GDM1 (cell line): ENCODE data around the gene SPOCK1.
"Not testable (repeated sequence)": the region's sequence is repeated elsewhere in the genome, so short reads cannot be mapped to it uniquely, and the experiment has no call there.

ENCODE experiments used
- DNase-seq: peaks from one replicate; lab custom pipeline; 2025; lab: John Stamatoyannopoulos, UW

The SPOCK1 gene

DNA sequence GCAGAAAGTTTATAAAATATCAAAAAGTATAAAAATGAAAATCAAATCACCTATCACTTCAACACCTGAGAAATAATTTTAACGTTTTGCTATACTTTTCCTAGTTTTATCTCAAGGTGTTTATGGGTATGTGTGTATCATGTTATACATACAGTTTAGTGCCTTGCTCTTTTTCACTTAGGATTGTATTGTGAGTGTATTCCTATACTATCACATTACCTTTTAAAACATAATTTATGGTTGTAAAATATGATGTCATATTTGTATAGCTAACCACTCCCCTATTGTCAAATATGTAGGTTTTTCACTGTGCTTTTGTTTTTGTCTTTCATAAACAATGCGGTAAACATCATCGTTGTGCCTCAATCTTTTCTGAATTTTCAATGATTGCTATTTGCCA, 479.9 kb downstream of the SPOCK1 start:
- no peak for DNase-seq

DNA sequence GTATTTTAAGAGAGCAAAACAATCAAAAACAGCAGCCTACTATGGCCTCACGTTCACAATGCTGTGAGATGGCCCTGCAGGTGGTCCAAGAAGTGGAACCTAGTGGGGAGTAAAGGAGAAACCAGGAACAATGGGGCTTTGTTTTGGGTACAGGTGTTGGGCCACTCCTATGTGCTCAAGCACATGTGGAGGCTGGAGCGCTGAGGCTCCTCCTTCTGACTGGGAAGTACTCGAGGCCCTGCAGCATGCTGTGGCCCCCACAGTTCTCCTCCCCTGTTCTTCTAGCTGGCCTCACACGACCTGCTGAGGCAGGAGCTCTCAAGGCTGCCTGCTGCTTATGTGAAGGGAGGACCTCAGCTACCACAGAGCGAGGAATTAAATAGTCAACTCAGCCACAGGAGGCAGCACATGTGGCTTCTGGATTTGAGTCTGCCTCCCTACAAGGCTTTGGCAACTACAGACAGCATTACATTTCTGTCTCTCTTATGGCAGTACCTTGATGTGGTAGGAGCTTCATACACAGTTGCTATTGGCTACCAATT, 482.3 kb downstream of the SPOCK1 start:
- DNase-seq, result no peak

DNA sequence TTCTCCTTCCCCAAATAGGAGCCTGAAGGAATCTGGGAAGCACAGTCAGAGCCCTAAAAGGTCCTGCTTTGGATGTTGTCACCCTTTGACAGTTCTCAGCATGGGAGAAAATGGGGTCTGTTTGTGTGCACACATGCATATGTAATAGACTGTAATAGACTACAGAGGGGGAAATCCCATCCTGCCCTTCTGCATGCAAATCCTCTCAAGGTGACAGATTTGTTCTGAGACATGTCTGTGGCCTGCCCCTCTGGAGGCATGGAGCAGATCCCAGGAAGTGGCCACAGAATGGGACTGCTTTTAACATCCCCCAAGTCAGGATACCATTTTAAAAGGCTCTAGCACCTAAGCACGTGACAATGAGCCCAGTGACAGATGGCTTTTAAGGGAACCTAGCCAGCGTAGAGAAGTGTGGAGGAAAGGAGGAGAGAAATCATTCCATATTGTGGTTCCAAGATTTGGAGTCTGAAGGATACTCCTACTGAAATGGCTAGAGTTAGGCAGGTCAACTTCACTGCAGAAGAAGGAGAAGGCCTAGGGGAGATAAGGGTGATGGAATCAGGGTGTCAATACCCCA, 483.5 kb downstream of the SPOCK1 start:
- no peak for DNase-seq

DNA sequence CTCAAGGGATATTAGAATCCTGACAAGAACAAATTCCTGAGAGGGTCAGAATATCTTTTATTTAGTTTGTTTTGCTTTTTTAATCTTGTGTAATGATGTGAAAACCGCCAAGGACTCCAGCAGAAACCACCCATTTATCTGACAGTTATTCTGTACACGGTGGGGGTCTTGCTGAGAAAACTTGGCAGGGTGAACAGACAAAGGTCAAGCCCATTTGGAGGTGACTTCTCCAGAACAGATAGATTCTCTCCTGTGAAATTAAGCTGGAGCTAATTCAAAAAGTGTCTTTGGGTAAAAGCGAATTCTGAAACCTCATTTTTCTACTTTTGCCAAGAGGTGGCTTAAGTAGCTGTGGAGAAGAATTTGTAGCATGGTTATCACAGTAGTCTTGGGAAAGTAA, 484.4 kb downstream of the SPOCK1 start:
- no peak for DNase-seq

DNA sequence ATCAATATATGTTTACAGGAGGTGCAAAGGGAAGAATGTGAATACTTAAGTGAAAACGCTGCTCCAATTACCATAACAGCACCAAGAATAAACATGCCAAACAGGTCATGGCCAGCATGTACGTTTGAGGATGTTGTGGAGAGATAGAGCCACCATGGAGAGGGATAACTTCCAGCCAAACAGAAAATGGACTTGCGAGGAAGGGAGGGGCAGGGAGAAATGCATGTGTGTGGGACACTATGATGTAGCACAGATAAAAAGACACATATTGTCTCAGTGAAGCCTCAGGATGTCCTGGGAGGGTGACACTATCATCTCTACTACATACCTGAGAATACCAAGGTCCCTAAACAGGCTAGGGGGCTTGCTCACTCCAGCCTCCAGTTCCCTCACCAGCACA, 488.9 kb downstream of the SPOCK1 start:
- no peak for DNase-seq

DNA sequence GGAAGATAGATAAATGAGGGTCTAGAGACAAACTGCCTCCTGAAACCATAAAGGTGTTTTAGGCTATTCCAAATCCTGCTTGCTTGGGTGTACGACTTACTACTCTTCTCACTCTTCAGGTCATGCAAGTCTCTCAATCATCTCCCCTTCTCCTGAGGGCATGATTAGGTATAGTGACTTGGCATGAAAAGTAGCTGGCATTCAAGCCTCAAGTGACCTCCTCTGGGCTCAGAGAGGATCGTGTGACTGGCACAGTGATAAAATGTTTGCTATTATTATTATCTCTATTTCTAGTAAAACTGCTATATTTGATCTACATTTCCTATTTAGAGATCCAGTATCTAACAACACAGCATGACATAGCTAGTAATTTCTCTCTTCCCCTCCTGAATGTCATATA, 494.8 kb downstream of the SPOCK1 start:
- DNase-seq, result no peak

DNA sequence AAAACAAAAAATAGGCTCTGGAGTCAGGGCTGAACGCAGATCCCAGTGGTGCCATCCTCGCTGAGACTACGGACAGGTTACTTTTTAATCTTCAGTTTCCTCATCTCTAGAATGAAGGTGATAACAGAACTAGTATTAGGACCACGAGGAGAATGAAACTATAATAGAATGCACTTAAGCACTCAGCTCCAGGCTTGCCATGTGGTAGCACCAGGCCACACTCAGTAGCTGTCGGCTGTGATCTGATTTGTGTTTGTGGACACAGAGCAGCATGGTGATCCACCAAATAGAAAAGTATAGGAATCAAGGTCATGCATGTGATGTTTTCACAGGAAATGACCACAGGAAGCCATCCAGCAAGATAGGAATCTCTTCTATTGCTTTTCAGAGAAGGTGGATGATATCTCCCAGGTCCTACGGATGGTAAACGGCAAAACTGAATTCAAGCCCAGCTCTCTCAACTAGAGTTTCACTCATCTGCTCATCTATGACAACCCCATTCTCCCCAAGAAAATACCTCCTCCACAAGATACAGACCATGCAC, 498.0 kb downstream of the SPOCK1 start:
- DNase-seq, result no peak

DNA sequence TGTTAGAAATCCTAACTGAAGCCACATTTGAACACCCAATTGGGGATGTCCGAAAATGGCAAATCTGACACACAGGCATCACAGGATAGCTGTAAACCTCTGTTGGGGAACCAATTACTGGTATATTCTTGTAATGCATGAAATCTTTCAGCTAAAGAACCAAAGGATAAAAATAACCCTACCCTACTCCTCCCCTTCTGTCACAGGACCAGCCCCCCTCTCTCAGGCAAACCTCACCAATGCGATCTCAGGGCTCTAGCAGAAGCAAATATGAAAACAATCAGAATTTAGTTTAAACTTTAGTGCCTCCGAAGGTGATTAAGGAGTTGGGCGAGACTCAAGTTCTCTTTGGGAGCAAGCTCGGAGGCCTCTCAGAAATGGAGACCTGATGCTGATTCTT, 499.3 kb downstream of the SPOCK1 start:
- DNase-seq, result no peak

DNA sequence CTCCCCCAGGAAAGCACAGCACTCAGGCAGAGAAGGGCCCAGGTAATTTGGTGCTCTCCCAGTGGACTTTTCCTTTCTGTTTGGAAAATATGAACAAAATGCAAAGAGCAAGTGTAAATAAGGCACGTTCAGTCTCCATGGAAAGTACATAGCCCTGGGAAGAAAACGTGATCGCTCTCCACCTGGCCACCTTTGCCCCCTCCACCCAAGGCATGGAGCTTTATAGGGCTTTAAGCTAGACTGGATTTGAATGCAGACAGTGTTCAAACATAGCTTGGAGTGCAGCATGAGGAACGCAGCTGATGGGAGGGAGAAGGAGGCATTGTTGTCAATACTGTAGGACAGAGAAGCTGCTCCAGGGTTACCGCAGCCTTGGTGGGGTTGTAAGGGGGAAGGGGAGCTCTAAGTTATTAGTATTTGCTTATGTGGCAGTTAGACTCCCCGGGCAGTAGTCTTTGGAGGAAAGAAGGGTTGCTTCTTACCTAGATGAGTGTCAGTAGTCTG, 500.2 kb downstream of the SPOCK1 start:
- DNase-seq, result no peak

DNA sequence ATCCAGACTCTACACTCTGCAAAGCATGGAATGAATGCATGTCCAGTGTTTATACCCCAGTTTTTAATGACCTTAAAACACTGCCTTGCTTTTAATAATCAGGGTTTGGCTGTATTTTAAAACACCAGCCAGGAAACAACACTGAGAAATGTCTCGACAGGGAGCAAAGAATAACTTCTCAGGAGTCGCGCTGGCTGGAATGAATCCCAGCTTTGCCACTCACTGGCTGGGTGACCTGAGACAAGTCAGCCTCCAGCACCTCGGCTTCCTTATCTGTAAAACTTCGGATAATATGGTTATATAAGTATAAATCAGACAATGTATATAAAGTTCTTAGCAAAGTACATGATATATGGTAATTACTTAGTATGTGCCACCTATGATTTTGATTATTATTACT, 505.0 kb downstream of the SPOCK1 start:
- DNase-seq, result no peak

DNA sequence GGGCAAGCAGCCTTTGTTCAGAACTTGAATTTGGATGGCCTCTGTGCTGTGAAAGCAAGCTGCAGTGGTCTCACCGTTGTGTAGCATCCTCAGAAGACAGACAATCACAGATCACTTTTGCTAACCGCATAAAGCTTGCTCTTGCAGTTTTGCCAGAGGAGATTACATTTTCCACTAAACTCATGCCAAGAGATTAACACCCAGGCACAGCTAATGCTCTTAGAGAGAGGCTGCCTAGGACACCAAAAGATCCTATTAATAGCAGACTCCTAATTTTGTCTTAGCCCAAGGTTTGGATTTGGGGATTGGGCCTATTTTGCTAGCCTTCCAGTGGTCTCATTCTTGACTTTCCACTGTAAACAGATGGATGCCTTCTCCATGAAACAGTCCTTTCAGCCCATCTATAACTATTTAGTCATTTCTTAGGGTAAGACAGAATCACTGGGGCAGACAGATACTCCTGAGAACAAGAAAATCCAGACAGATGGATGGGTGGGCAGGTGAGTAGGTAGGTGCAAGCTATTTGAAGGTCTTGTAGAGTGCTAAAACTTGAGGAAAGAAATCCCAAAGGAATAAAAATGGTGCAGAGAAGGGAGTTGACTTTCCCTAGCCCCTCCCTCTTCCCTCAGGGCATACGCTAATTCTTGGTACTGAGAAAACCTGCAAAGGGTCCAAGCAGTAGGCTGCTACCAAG, 506.2 kb downstream of the SPOCK1 start:
- DNase-seq, result no peak

DNA sequence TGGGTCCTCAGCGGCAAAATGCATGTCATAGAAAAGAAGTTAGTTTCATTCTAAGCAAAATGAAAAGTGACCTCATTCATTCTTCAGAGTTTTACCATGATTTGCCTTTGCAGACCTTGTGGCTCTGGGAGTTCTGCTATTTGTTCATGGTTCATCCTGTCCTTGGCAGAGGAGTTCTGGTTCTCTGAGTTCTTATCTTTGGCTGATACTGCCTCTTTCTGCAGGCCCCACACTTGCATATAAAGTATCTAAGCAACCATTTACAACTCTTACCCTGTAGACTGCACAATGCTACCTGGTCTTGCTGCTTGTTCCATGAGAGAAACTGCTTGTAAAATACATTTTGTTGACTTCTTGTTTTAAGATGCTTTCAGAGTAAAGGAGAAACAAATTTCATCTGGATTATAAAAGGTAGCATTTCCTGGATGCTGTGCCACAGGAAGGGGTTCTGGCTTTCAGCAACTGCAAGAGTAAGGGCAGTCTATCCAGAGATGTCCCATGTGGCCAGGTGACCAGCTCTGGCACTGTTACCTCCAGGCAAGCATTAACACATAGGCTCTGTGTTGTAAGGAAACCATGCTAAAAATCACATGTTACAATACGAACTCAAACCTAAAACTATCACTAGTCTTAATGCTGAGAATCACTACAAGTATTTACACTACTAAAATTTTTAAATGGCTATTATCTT, 513.2 kb downstream of the SPOCK1 start:
- no peak for DNase-seq

DNA sequence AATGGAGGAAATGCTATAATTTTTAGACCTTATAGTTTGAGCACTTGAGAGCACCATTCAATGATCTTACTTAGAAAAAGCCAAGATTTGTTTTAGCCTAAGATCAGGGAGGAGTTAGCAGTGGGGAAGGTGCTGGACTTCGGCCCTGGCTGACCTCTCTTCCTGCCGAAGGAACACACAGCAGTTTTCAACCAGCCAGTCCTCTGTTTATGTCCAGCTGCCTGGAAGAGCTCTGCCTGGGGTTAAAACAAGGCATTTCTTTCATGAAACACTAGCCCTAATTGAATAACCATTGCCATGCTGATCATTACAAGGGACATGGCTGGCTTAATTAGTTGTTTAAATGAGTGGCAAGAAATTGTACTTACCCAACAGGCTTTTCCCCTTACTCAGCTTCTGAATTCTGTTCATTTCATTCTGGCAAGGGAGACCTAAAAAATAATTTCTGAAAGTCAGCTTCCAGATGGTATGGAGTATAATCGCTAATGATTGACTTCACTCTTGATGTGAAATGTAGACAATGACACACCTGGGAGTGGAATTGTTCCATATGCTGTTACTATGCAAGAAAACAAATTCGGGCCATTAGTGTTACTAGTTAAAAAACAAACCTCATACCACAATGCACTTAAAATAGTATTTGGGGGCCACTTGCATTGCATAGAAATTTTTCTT, 514.2 kb downstream of the SPOCK1 start:
- no peak for DNase-seq

DNA sequence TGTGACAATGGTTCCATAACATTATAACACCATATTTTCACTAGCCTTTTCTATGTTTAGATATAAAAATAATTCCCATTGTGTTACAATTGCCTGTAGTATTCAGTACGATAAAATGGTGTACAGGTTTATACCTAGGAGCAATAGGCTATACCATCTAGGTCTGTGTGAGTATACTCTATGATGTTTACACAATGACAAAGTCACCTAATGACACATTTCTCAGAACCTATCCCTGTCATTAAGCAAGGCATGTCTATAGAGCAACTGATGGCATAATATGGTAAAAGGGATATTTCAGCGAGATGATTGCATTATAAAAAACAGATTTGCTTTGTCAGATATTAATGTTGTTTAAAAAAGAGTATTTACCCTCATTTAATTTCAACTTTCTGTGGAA, 517.2 kb downstream of the SPOCK1 start:
- DNase-seq, result no peak

DNA sequence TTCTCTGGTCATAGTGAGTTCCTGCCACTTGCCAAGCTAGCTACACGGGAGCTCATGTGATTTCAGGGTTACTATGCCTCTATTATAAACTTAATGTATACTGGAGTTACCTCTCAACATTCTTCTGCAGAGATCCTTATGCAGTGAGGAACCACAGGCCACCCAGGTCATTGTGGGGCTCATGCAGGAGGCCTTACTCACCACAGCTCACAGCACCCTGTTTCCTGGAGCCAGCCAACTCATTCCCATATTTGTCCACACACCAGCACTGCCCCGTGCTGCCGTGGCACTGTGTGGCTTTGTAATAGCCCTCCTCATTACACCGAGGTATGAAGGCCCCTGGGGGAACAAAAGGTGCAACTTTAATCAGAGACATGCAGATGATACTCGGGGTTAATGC, 520.0 kb downstream of the SPOCK1 start:
- no peak for DNase-seq

DNA sequence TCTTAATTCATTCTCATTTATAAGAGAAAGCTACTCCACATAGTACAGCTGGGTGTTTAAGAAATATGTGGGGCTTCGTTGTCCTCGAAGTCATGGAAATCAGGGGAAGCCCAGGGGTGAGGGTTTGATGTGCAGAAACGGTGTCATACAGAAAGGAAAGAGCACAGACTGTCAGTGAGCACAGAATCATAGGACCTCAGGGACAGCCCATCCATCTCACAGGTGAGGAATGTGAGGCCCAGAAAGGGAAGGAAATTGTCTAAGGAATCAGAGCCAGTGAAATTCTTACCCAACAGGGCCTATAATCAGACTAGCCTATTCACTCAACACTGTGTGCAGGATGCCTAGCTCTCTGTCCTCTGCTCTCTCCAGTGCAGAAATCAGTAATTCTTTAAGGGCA, 535.6 kb downstream of the SPOCK1 start:
- no peak for DNase-seq

DNA sequence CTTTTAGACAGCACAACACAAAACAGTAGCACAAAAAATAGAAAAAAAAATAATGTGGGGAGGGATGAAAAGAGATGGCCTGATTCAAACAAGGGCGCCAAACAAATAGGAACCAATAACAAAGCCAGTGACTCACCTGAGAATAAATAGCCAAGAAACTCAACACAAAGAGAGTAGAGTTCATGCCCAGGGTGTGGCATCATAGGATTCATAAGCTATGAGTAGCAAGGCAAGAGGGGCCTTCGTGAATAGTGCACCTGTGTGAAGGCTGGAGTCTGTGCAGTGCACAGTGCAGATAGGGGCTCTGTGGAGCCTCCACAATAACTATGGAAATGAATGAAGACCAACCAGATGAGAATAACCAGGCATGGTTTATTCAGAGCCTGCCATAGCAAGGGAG, 541.7 kb downstream of the SPOCK1 start:
- DNase-seq, result no peak

DNA sequence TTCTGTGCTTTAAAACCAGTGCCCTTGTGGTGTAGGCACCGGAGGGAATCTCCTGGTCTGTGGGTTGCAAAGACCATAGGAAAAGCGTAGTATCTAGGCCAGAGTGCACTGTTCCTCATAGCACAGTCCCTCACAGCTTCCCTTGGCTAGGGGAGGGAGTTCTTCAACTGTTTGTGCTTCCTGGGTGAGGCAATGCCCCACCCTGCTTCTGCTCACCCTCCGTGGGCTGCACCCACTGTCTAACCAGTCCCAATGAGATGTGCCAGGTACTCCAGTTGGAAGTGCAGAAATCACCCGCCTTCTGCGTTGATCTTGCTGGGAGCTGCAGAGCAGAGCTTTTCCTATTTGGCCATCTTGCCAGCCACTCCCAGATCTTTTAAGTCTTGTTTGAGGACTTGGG, 545.0 kb downstream of the SPOCK1 start:
- DNase-seq, result not testable (repeated sequence)

DNA sequence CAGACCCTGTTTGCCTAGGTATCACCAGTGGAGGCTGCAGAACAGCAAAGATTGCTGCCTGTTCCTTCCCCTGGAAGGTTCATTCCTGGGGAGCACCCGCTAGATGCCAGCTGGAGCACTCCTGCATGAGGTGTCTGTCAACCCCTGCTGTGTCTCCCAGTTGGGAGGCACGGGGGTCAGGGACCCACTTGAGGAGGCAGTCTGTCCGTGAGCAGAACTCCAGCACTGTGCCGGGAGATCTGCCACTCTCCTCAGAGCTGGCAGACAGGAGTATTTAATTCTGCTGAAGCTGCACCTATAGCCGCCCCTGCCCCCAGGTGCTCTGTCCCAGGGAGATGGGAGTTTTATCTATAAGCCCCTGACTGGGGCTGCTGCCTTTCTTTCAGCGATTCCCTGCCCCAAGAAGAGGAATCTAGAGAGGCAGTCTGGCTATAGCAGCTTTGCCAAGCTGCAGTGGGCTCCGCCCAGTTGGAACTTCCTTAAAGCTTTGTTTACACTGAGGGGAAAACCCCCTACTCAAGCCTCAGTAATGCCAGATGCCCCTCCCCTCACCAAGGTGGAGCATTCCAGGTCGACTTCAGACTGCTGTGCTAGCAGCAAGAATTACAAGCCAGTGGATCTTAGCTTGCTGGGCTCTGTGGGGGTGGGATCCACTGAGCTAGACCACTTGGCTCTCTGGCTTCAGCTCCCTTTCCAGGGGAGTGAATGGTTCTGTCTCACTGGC, 545.6 kb downstream of the SPOCK1 start:
- not testable (repeated sequence) for DNase-seq

DNA sequence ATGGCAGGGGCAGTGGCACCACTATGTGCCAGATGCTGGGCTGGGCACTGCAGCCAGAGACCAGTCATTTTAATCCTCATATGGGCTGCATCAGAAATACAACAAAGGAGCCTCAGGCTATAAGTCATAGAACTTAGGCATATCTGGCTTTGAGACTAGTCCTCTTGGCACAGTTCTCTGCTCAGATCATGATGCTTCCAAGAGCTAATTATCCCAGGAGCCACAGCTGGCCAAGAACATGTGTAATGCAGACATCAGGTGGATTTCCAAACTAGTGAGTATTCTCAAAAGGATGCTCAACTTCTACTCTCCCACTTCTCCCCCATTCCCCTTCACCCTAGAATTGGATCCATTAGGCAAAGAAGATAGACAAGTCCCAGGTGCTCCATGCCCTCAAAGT, 571.6 kb downstream of the SPOCK1 start:
- DNase-seq, result no peak

DNA sequence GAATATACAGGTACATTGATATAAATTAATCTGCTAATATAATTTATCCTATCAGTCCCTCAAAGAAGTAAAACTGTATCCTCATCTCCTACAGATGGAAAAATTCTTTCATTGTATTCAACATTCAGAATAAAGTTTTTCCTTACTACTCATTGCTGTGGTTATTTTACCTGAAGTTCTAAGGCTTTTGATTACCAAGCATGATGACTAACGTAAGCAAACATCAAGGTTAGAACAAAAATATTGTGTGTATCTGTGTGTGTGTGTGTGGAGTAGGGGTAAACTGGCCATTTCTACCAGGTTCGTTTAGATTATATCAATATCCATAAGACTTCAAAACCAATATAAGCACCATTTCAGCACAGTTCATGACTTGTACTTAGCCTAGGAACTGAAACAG, 573.1 kb downstream of the SPOCK1 start:
- no peak for DNase-seq
